Keratinocyte (primary cell): ENCODE measurements around the gene NME3. TPM values are rescaled to one million over a fixed set of nuclear protein-coding genes. Genes with fewer than 3 reads are reported as not detected.

ENCODE experiments used
- DNase-seq: peaks from one replicate; pipeline ENCODE4 v3.0.0-alpha.2; 2011; ENCODE audit warnings: low read depth, missing footprints, low spot score
- FAIRE-seq: peaks from 2 replicates; lab custom pipeline; 2011; peaks lifted over from hg19 to GRCh38; lab: Jason Lieb, UNC
- H2AFZ ChIP-seq: 2 replicates; pipeline ENCODE4 v1.6.0; 2012; ENCODE audit warnings: low read length, control low read depth, inconsistent platforms; ENCODE audit not compliant: control insufficient read depth
- H3K27ac ChIP-seq: 2 replicates; pipeline ENCODE4 v1.5.1; 2011; ENCODE audit warnings: low read length; ENCODE audit not compliant: control insufficient read depth, insufficient read depth
- H3K27me3 ChIP-seq: 3 replicates; pipeline ENCODE4 v1.6.0; 2011; ENCODE audit warnings: low read length; ENCODE audit not compliant: control insufficient read depth, insufficient read depth; ENCODE audit errors: extremely low read depth
- H3K36me3 ChIP-seq, 2 experiments: 2 replicates in 1 of 2; 3 replicates in 1 of 2; pipeline ENCODE4 v1.5.1; 2011; ENCODE audit warnings: low read length in 2 of 2, mild to moderate bottlenecking in 1 of 2; ENCODE audit not compliant: control insufficient read depth in 2 of 2, insufficient read depth in 2 of 2; ENCODE audit errors: extremely low read depth in 1 of 2
- H3K4me1 ChIP-seq: 3 replicates; pipeline ENCODE4 v1.5.1; 2011; ENCODE audit warnings: low read length; ENCODE audit not compliant: control insufficient read depth, insufficient read depth; ENCODE audit errors: extremely low read depth
- H3K4me2 ChIP-seq: 3 replicates; pipeline ENCODE4 v1.6.0; 2011; ENCODE audit warnings: low read depth, low read length; ENCODE audit not compliant: control insufficient read depth, insufficient read depth; ENCODE audit errors: extremely low read depth
- H3K4me3 ChIP-seq, 3 experiments: fragments of 200-600 bp in 1 of 3; sonication (generic) in 1 of 3; 2 replicates in 2 of 3; 3 replicates in 1 of 3; pipeline ENCODE4 v1.5.1; 2011 to 2016; ENCODE audit warnings: low read length in 3 of 3, mild to moderate bottlenecking in 3 of 3, control low read depth in 2 of 3, inconsistent platforms in 1 of 3, low read depth in 1 of 3, mixed read lengths in 1 of 3, mixed run types in 1 of 3, moderate library complexity in 1 of 3; ENCODE audit not compliant: control insufficient read depth in 2 of 3, insufficient read depth in 2 of 3; ENCODE audit errors: extremely low read depth in 1 of 3
- H3K79me2 ChIP-seq: 2 replicates; pipeline ENCODE4 v1.6.0; 2012; ENCODE audit warnings: low read length; ENCODE audit not compliant: control insufficient read depth, insufficient read depth
- H3K9ac ChIP-seq: 3 replicates; pipeline ENCODE4 v1.6.0; 2011; ENCODE audit warnings: low read length; ENCODE audit not compliant: control insufficient read depth, insufficient read depth; ENCODE audit errors: extremely low read depth
- H3K9me1 ChIP-seq: 3 replicates; pipeline ENCODE4 v1.6.0; 2011; ENCODE audit warnings: low read length; ENCODE audit not compliant: control insufficient read depth, insufficient read depth; ENCODE audit errors: extremely low read depth
- H3K9me3 ChIP-seq: 2 replicates; pipeline ENCODE4 v1.5.1; 2012; ENCODE audit warnings: low read depth, low read length; ENCODE audit not compliant: control insufficient read depth
- H4K20me1 ChIP-seq: 3 replicates; pipeline ENCODE4 v1.6.0; 2011; ENCODE audit warnings: low read length; ENCODE audit not compliant: control insufficient read depth, insufficient read depth; ENCODE audit errors: extremely low read depth
- EZH2 ChIP-seq: IDR thresholded peaks from one replicate; pipeline ENCODE4 v1.6.1; 2012; ENCODE audit warnings: inconsistent platforms, mild to moderate bottlenecking, low read length, moderate library complexity
- dilution Hi-C: fragments of 300-500 bp; cut with MboI; formaldehyde crosslinking; loops from one replicate; pipeline ENCODE4 v1.7.0; 2020; ENCODE audit warnings: low sequenced_read_pairs; ENCODE audit not compliant: extremely low pct_ligation_motif_present
- polyA plus RNA-seq, 5 experiments: library from polyadenylated mRNA; depleted of rRNA in 3 of 5; stranded (reverse) in 3 of 5; stranded (forward) in 1 of 5; unstranded in 1 of 5; fragments of >200 nt; gene quantifications; 1 replicate in 1 of 5; 2 replicates in 3 of 5; 3 replicates in 1 of 5; pipeline versions ENCODE4 v1.2.1 to v1.2.3, GENCODE V29; 2011 to 2012; ENCODE audit warnings: missing spikeins in 2 of 5, low read depth in 1 of 5, low replicate concordance in 1 of 5
- TF ChIP-seq, protein P1 (sequence below), 3 experiments: IDR thresholded peaks in 1 of 3; conservative IDR thresholded peaks in 1 of 3; optimal IDR thresholded peaks in 1 of 3; 2 replicates in 2 of 3; 3 replicates in 1 of 3; pipeline versions ENCODE3 to v1.5.1; 2011; ENCODE audit warnings: low read length in 3 of 3, mild to moderate bottlenecking in 3 of 3, moderate library complexity in 2 of 3, control low read depth in 1 of 3, inconsistent platforms in 1 of 3; ENCODE audit not compliant: insufficient read depth in 2 of 3; ENCODE audit errors: extremely low read depth in 1 of 3

Gene NME3
- polyA plus RNA-seq, 1 donor (not counting 4 experiments of a cell fraction or from before 2014, with no cell fraction given): 10.1 TPM

DNA sequence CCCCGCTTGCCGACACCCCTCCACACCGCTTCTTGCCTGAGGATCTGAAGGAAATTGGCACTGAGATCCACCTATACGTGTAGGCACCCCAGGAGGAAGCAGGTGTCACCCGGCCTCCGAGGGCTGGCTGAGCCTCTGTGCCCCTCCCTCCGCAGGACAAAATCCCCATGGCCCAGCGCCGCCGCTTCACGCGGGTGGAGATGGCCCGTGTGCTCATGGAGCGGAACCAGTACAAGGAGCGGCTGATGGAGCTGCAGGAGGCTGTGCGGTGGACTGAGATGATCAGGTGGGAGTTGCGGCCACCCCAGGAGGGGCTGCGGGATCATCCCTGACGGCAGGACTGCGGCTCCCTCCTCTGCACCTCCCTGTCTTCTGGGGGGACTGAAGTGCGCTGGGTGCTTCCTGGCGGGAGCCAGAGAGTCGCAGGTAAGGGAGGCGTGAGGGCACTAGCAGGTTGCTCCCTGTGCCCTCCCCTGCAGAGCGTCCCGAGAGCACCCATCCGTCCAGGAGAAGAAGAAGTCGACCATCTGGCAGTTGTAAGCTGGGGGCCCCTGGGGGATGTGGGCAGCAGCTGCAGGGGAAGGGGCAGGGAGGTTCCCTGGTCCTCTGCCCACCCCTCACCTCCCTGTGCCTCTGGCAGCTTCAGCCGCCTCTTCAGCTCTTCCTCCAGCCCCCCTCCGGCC is 9.0 kb downstream of the NME3 start:
- Histone ChIP-seq H3K4me1 (peaks cover 3% of the 10 kb centered on the region), H2AFZ (no peak overlapping the region), H3K9me1 (no peaks in the 10 kb centered on the region), H3K4me2 (no peak overlapping the region), H4K20me1 (no peaks in the 10 kb centered on the region), H3K79me2 (no peaks in the 10 kb centered on the region), H3K36me3 (peaks cover 17 to 32% of the 10 kb centered on the region in 2 experiments), H3K27me3 (no peaks in the 10 kb centered on the region), H3K27ac (no peak overlapping the region), H3K9me3 (no peaks in the 10 kb centered on the region), H3K4me3 (no peak overlapping the region), H3K9ac (no peak overlapping the region)
- no peak for FAIRE-seq
- dilution Hi-C loops: no loop called here
- TF ChIP-seq, protein P1, sequence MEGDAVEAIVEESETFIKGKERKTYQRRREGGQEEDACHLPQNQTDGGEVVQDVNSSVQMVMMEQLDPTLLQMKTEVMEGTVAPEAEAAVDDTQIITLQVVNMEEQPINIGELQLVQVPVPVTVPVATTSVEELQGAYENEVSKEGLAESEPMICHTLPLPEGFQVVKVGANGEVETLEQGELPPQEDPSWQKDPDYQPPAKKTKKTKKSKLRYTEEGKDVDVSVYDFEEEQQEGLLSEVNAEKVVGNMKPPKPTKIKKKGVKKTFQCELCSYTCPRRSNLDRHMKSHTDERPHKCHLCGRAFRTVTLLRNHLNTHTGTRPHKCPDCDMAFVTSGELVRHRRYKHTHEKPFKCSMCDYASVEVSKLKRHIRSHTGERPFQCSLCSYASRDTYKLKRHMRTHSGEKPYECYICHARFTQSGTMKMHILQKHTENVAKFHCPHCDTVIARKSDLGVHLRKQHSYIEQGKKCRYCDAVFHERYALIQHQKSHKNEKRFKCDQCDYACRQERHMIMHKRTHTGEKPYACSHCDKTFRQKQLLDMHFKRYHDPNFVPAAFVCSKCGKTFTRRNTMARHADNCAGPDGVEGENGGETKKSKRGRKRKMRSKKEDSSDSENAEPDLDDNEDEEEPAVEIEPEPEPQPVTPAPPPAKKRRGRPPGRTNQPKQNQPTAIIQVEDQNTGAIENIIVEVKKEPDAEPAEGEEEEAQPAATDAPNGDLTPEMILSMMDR (optimal IDR thresholded peaks at IDR 0.05 in 1 of 3, IDR thresholded peaks at IDR 0.05 in 1 of 3, conservative IDR thresholded peaks at IDR 0.05 in 1 of 3; ENCODE audit: extremely low read depth in 1 of 3, insufficient read depth in 2 of 3, low read length in 3 of 3): no peak
- TF ChIP-seq EZH2: no peak
- DNase-seq: no peak

DNA sequence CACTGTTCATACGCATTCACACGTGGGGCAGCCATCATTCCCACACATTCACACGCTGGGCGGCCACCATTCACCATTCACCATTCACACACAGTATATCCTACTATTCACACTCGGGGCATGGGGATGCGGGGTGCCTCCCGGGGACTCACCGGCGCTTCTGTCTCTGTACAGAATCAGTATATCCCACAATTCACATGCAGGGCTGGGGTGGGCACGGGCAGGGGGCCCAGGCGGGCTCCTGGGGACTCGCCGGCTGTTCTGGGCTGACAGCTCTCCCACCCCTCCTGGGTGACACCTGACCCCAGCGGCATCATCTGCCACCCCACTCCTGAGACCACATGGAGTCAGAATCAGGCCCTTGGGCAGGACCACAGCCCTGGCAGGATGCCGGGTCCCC is 9.6 kb downstream of the NME3 start:
- peaks cover 17 to 31% of the 10 kb centered on the region in 2 experiments for H3K36me3 ChIP-seq
- no peak for DNase-seq
- no peaks in the 10 kb centered on the region for H3K9me3 ChIP-seq
- no peaks in the 10 kb centered on the region for H3K9me1 ChIP-seq
- H3K9ac ChIP-seq: no peak overlapping the region
- FAIRE-seq: no peak
- H3K4me2 ChIP-seq: no peak overlapping the region
- no peak overlapping the region for H3K4me3 ChIP-seq
- H3K4me1 ChIP-seq: peaks cover 3% of the 10 kb centered on the region
- TF ChIP-seq EZH2: no peak
- TF ChIP-seq, protein P1 (optimal IDR thresholded peaks at IDR 0.05 in 1 of 3, IDR thresholded peaks at IDR 0.05 in 1 of 3, conservative IDR thresholded peaks at IDR 0.05 in 1 of 3; ENCODE audit: extremely low read depth in 1 of 3, insufficient read depth in 2 of 3, low read length in 3 of 3): no peak
- H3K27ac ChIP-seq: no peak overlapping the region
- H3K27me3 ChIP-seq: no peaks in the 10 kb centered on the region
- no peaks in the 10 kb centered on the region for H3K79me2 ChIP-seq
- no peak overlapping the region for H2AFZ ChIP-seq
- dilution Hi-C loops: no loop called here
- H4K20me1 ChIP-seq: no peaks in the 10 kb centered on the region
